Measurements from ENCODE around the gene ATXN2.
"Not testable (repeated sequence)": the region's sequence is repeated elsewhere in the genome, so short reads cannot be mapped to it uniquely, and the experiment has no call there.

The ATXN2 gene

DNA sequence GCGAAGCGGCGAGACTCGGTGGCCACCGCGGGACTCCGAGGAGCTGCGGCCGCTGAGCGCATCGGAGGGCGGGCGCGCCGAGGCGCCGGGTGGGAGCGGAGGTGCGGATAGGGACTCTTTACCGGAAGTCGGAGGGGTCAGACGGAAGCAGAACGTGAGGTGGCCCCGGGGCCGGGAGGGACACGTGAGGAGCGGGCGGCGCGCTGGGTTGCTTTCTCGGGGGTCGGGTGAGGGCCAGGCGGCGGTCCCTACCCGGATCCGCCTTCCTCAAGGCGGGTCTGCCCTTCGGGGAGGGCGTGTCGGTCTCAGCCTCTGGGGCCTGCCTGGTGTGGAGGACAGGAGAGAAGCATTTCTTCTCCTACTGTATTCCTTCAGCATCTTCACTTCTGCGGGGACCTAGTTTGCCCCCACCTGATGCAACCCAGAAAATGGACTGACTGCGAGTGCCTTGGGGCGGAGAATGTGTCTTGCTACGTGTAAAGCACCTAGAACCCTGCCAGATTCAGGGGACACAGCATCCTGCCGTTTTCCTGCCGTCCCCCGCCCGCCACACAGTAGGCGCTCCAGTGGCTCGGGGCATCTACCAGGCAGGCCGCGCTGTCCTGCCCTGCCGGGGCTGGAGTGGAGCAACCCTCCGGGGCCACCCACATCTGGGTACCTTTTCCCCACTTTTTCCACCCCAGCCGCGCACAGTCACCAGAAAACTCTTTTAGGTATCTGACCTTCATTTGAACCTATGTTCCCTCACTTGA lies 514 bp upstream of the ATXN2 start:
- DNase-seq: peak; percentile 98

DNA sequence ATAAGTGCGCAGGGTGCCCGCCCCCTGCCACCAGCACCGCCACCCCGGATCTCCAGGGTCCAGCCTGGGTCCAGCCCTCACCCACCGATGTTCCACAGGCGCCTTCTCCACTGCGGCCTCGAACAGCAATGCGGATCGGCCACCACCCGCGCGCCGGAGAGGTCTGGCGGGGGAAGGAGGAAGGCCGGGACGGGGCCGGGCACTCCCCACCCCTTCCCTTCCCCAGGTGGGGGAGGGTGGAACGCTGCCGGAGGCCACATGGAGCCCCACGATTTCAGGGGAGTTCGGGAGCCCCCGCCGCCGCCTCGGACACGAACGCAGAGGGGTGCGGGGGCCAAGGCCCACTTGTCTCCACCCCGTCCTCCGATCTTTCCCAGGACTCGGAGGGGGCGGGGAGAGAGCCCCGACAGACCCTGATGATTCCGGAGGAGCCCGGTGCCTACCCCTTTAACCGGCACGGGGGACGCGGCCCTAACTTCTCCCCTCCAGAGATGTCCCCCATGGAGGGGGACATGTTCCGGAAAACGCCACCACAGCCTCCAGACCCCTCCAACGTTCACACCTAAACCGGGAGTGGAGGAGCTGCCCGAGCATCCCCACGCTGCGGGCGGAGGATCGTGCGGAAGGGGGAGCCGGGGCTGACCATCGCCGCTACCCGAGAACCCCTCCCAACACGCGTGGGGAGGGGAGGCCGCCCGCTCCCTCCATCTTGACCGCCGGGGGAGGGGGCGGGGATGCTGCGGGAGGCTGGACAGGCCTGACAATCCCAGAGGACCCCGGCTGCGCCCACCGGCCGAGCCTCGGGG lies 1.1 kb downstream of the ATXN2 start:
- peak; percentile 74 for DNase-seq

DNA sequence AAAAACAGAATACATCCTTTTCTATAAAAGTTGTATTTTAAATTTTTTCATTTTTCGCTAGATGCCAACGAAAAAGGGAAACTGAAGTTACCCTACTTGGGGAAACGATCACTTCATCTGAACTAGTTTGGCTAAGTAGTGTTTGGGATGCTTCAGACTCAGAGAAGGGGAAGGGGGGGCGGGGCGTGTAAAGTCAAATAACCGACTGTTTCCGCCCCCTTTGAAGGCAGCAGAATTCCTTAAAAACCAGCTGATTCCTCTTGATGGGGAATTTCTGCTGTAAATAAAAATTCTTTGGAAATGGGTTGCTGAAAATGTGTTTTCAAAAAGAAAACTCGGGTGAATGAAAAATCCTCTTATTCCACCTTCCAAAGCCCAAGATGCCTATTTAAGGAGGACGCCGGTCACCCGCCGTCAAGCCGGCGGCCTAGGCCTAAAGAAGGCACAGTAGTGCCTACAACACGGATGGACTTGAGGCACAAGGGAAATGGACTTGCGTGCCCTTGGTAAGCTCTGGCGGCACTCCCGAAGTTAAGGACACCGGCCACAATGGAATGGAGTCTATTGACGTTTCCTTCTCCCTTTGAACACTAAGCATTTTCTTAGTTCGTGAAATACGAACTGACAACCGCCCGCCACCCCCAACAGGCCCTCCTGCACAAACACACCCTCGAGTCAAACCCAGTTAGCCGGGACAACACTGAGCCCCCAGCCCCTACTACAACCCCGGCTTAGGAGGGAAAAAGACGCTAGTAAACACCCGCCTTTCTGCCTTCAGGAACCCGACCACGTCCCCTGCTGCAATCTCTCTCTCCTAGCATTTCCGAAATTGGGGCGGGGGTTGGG lies 1.9 kb downstream of the ATXN2 start:
- DNase-seq: peak; percentile 78

DNA sequence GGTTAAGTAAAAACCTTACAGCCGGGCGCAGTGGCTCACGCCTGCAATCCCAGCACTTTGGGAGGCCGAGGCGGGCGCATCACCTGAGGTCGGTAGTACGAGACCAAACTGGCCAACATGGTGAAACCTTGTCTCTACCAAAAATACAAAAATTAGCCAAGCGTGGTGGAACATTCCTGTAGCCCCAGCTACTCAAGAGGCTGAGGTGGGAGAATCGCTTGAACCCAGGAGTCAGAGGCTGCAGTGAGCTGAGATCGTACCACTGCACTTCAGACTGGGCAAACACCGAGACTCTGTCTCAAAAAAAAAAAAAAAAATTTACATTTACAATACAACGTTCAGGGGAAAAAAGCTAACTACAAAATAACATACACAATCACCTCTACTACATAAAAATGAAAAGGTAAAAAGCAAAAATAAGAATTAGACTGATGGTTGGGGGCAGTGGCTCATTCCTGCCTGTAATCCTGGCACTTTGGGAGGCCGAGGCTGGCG lies 3.7 kb downstream of the ATXN2 start:
- DNase-seq: not testable (repeated sequence)

DNA sequence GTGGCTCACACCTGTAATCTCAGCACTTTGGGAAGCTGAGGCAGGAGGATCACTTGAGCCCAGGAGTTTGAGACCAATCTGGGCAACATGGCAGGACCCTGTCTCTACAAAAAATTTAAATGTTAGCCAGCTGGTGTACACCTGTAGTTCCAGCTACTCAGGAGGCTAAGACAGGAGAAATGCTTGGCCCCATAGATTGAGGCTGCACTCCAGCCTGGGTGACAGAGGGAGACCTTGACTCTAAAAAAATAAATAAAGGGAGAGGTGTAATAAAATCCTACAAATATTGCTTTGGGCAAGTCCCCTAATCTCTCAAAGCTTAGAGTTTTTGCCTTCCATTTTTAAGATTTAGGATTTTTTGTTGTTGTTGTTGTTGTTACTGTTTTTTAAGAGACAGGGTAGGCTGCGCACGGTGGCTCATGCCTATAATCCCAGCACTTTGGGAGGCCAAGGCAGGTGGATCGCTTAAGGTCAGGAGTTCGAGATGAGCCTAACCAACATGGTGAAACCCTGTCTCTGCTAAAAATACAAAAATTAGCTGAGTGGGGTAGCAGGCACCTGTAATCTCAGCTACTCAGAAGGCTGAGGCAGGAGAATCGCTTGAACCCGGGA lies 7.6 kb downstream of the ATXN2 start:
- DNase-seq: not testable (repeated sequence)

DNA sequence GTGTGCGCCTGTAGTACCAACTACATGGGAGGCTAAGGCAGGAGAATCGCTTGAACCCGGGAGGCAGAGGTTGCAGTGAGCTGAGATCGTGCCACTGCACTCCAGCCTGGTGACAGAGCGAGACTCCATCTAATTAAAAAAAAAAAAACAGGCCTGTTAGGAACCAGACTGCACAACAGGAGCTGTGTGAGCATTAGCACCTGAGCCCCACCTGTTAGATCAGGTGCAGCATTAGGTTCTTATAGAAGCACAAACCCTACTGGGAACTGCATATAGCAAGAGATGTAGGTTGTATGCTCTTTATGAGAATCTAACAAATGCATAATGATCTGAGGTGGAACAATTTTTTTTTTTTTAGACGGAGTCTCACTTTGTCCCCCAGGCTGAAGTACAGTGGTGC lies 8.6 kb downstream of the ATXN2 start:
- DNase-seq: no peak

DNA sequence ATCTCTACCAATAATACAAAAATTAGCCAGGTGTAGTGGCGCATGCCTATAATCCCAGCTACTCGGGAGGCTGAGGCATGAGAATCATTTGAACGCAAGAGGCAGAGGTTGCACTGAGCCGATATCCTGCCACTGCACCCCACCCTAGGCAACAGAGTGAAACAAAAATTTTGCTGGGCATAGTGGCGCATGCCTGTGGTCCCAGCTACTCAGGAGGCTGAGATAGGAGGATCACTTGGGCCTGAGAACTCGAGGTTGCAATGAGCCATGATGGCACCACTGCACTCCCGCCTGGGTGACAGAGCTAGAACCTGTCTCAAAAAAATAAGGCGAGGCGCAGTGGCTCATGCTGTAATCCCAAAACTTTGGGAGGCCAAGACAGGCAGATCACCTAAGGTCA lies 9.5 kb downstream of the ATXN2 start:
- no peak for DNase-seq

DNA sequence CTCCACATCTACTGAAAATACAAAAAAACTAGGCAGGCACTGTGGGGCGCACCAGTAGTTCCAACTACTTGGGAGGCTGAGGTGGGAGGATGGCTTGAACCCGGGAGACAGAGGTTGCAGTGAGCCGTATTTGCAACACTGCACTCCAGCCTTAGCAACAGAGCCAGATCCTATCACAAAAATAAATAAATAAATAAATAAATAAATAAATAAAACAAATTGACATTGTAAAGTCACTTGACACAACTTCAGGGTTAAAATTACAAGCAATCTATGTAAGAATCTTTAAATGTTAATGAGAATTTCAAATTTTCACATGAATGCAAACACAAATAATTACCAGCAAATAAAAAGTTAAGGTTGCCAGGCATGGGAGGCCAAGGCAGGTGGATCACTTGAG lies 11.1 kb downstream of the ATXN2 start:
- no peak for DNase-seq

DNA sequence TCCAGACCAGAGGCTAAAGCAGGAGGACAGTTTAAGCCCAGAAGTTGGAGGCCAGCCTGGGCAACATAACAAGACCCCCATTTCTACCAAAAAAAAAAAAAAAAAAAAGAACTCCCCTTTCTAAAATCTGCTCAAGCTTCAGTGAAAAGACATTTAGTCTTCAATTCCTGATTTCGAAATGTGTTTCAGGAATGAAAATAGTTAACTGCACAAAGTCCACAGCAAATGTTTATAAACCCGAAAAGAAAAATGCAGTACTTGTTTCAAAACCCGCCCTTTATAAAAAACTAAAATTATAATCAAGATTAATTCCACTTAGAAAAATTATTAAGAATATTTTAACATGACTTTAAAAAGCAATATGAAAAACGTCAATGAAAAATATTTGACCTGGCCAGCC lies 12.1 kb downstream of the ATXN2 start:
- DNase-seq: no peak

DNA sequence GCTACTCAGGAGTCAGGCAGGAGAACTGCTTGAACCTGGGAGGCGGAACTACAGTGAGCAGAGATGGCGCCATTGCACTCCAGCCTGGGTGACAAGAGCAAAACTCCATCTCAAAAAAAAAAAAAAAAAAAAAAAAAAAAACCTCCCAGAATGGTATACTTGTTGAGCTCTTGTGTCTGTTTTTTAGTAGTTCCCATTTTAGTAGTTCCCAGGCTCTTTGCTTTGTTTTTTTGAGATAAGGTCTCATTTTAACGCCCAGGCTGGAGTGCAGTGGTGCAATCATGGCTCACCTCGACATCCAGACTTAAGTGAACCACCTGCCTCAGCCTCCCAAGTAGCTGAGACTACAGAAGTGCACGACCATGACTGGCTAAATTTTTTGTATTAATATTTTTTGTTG lies 13.4 kb downstream of the ATXN2 start:
- no peak for DNase-seq

DNA sequence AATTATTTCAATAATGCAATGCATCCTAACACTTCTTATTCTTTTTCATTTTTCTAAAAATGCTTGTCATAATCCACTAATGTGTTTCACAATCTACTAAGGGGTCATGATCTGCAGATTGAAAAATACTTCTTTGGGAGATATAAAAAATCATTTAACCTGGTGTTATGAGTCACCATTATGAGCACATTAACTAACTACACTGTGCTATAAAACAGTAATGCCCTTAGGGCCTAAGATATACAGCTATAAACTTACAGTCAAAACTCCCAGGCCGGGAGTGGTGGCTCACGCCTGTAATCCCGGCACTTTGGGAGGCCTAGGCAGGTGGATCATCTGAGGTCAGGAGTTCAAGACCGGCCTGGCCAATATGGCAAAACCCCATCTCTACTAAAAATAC lies 14.2 kb downstream of the ATXN2 start:
- DNase-seq: no peak

DNA sequence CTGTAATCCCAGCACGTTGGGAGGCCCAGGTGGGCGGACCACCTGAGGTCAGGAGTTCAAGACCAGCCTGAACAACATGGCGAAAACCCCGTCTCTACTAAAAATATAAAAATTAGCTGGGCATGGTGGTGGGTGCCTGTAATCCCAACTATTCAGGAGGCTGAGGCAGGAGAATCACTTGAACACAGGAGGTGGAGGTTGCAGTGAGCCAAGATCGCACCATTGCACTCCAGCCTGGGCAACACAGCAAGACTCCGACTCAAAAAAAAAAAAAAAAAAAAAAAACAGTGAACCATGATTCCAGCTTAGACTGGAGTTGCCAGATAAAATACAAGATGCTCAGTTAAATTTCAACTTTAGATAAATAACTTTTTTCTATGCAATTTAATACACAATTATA lies 15.6 kb downstream of the ATXN2 start:
- DNase-seq: not testable (repeated sequence)

DNA sequence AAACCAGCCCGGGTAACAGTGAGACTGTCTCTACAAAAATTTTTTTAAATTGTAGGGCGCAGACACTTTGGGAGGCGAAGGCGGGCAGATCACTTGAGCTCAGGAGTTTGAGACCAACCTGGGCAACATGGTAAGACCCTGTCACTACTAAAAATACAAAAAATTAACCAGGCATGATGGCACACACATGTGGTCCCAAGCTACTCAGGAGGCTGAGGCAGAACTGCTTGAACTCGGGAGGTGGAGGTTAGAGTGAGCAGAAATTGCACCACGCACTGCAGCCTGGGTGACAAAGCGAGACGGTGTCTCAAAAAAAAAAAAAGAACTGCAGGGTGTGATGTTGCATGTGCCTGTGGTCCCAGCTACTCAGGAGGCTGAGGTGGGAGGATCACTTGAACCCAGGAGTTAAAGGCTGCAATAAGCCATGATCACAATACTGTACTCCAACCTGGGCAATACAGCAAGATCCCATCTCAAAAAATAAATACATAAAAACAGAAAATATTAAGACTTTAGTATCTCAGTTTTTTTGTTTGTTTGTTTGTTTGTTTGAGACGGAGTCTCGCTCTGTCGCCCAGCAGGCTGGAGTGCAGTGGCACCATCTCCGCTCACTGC lies 16.9 kb downstream of the ATXN2 start:
- no peak for DNase-seq

DNA sequence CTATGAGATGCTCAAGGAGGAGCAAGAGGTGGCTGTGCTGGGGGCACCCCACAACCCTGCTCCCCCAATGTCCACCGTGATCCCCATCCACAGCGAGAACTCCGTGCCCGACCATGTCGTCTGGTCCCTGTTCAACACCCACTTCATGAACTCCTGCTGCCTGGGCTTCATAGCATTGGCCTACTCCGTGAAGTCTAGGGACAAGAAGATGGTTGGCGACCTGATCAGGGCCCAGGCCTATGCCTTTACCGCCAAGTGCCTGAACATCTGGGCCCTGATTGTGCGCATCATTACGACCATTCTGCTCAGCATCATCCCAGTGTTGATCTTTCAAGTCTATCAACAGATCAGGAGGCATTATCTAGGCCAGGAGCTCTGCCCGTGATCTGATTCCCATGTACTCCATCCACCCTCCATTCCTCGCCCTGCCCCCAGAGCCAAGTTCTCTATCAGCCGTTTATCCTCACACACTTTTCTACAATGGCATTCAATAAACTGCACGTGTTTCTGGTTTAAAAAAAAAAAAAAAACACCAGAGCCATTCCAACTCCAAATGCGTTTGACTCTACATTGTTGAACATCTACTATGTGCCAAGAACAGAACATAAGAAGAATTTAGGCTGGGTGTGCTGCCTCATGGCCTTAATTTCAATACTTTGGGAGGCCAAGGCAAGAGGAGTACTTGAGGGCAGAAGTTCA lies 17.5 kb downstream of the ATXN2 start:
- no peak for DNase-seq

DNA sequence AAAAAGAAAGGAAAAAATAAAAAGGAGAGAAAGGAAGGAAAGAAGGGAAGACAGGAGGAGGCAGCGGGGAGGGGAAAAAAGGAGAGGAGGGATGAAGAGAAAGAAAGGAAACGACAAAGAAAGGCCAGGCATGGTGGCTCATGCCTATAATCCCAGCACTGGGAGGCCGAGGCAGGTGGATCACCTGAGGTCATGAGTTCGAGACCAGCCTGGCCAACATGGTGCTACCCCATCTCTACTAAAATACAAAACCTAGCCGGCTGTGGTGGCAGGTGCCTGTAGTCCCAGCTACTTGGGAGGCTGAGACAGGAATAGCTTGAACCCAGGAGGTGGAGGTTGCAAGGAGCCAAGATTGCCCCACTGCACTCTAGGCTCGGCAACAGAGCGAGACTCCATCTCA lies 18.4 kb downstream of the ATXN2 start:
- peak; percentile 13 for DNase-seq

DNA sequence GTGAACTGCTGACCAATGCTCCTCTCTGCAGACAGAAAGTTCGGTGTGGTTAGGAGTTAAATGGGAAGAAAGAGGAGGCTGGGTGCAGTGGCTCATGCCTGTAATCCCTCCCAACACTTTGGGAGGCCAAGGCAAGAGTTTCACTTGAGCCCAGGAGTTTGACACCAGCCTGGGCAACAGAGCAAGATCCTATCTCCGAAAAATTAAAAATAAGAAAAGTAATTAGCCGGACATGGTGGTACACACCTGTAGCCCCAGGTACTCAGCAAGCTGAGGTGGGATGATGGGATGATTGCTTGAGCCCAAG lies 19.0 kb downstream of the ATXN2 start:
- DNase-seq: peak; percentile 47

DNA sequence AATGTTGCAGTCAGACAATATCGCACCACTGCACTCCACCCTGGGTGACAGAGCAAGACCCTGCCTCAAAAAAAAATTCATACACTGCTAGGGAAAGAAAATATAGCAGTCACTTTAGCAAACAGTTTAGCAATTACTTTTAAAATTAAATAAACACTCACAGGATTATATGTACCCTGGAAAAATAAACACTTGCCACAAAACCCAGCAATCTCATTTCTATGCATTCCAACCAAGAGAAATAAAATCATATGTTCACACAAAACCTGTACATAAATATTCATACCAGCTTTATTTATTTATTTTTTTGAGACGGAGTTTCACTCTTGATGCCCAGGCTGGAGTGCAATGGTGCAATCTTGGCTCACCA lies 20.2 kb downstream of the ATXN2 start:
- no peak for DNase-seq

DNA sequence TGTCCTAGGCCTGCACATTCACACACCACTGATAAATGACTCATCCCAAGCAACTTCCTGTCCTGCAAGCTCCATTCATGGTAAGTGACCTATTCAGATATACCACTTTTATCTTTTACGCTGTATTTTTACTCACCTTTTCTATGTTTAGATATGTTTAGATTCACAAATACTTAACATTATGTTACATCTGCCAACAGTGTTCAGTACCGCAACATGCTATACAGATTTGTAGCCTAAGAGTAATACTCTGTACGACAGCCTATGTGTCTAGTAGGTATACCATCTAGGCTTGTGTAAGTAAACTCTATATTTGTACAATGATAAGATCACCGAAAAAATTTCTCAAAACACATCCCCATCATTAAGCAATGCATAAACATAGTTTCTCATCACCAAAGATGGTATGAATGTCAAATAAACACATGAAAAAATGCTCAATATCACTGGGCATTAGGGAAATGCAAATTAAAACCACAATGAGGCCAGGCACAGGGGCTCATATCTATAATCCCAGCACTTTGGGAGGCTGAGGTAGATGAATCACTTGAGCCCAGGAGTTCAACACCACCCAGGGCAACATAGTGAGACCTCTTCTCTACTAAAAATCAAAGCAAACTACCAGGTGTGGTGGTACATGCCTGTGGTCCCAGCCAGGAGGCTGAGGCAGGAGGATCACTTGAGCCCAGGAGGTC lies 20.7 kb downstream of the ATXN2 start:
- DNase-seq: peak; percentile 70

DNA sequence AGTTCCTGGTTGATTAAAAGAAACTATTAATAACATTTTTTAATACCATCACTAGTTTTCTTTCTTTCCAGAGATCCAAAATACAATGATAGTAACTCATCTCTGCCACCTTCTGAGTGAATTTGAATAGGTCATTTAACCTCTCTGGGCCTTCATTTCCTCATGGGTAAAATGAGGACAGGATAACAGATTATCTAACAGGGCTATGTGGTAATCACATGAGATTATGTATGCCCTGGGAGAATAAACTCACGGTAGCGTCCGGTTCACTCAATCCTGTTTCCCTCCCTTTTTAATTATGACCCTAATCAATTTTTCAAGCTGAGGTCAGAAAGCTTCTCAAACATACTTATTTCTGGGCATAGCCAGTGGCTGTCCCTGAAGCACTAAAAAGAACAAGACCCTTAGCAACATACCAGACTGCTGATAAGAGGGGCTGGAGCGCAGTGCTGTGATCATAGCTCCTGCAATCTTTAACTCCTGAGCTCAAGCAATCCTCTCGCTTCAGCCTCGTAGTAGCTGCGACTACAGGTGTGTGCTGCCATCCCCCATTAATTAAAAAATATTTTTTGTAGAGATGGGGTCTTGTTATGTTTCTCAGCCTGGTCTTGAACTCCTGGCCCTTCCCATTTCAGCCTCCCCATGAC lies 24.2 kb downstream of the ATXN2 start:
- DNase-seq: no peak

DNA sequence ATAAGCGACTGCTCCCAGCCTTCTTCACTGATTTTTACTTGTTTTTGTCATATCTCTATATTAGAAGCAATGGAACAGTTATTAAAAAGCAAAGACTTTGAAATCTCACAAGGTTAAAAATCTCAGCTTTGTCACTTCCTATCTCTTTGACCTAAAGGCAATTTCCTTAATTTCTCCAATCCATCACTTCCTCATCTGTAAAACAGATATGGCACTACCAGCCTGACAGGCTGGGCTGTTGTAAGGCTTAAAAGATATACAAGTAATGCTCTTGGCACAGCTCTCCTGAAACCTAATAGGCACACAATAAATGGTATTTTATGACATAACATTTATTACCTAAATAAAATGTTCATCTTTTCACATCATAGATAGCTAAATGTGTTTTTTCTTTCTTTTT lies 25.6 kb downstream of the ATXN2 start:
- no peak for DNase-seq

Data from islet precursor cell (in vitro differentiated cells).